D721Med (cell line): Measurements from ENCODE around the gene XAGE5.
"Not testable (repeated sequence)": the region's sequence is repeated elsewhere in the genome, so short reads cannot be mapped to it uniquely, and the experiment has no call there.

Experiments used
- DNase-seq: peaks from one replicate; pipeline ENCODE4 v3.0.0; 2011; ENCODE audit warnings: low spot score; ENCODE audit not compliant: insufficient read length
- FAIRE-seq: peaks from 2 replicates; lab custom pipeline; 2011; peaks lifted over from hg19 to GRCh38; lab: Jason Lieb, UNC
- TF ChIP-seq, protein P1 (sequence below): IDR thresholded peaks from 2 replicates; pipeline ENCODE4 v1.5.1; 2012; ENCODE audit warnings: mild to moderate bottlenecking, control low read depth; ENCODE audit not compliant: insufficient read depth; ENCODE audit errors: missing control alignments

The XAGE5 gene

DNA sequence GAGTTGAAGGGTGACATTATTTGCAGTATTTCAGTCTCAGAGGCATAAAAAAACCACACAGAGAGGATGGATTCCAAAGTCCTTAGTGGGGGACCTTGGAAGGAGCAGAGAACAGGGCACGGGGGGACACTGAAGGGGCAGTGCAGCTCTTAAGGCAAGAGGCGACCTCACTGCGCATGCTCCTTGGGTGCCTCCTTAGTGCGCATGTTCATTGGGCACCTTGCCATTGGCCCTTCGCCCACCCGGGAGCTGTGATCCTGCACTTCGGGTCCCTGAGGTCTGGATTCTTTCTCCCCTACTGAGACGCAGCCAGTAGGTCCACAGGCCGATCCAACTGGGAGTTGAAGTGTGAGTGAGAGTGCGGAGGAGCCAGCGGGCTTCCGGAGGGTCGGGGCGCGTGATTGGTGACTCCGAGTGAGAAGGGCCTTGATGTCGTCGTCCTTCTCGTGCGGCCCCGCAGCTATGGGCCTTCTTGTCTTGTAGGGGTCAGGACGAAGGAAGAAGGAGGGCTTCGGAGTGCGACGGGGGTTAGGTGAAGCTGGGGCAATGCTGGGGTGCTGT is at the start of gene XAGE5:
TSS of gene XAGE5 (plus strand) at position 223 of the 561 bp plus-strand sequence. CDS start 1,280 bp downstream, outside the sequence.
- no peak for FAIRE-seq

DNA sequence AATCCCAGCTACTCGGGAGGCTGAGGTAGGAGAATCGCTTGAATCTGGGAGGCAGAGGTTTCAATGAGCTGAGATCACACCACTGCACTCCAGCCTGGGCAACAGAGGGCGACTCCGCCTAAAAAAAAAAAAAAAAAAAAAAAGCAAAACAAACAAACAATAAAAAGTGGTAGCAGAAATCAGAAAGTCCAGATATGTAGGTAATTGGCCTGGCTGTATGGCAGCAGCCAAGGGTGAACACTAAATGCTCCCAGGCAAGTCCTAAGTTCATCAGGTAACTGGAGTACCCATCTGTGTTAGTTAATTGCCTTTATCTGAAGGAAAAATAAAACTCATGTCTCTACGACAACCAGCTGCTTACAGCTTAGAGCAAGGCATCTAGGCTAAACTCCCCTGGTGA is 45.1 kb upstream of the XAGE5 start:
- FAIRE-seq, DNase-seq: not testable (repeated sequence)

More for the DNA sequence above, at the start of gene XAGE5:
- DNase-seq: no peak
- TF ChIP-seq, protein P1, sequence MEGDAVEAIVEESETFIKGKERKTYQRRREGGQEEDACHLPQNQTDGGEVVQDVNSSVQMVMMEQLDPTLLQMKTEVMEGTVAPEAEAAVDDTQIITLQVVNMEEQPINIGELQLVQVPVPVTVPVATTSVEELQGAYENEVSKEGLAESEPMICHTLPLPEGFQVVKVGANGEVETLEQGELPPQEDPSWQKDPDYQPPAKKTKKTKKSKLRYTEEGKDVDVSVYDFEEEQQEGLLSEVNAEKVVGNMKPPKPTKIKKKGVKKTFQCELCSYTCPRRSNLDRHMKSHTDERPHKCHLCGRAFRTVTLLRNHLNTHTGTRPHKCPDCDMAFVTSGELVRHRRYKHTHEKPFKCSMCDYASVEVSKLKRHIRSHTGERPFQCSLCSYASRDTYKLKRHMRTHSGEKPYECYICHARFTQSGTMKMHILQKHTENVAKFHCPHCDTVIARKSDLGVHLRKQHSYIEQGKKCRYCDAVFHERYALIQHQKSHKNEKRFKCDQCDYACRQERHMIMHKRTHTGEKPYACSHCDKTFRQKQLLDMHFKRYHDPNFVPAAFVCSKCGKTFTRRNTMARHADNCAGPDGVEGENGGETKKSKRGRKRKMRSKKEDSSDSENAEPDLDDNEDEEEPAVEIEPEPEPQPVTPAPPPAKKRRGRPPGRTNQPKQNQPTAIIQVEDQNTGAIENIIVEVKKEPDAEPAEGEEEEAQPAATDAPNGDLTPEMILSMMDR: no peak

DNA sequence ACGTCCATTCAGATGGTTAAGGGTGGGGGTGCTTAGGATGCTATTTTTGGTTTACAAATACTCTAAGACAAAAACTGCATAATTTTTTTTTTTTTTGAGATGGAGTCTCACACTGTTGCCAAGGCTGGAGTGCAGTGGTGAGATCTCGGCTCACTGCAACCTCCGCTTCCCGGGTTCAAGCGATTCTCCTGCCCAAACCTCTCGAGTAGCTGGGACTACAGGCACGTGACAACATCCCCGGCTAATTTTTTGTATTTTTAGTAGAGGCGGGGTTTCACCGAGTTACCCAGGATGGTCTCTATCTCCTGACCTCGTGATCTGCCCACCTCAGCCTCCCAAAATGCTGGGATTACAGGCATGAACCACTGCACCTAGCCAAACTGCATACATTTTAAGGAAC is 37.6 kb upstream of the XAGE5 start:
- not testable (repeated sequence) for FAIRE-seq, DNase-seq

DNA sequence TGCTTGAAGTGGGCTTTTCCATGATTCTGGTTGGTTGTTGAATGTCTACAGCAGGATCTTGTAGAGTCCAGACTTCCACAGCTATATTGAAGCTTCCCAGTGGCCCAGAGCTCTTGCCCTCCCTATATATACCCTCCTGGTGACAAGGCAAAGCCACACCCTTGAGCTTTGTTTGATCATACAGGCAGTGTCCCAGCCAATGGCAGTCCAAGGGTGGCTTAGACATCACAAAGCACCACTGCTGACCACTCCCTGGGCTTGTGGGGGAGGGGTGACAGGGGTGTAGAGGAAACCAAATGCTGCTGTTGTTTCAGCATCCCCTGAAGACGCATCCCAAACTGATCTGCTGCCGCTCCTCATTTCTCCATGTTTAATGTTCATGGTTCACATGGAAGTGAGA is 13.8 kb upstream of the XAGE5 start, which contains the start of gene SPANXN5:
TSS of gene SPANXN5 (minus strand) at position 101 of the 400 bp plus-strand sequence. CDS start at position 22, 79 bp downstream.
- FAIRE-seq, DNase-seq: not testable (repeated sequence)

DNA sequence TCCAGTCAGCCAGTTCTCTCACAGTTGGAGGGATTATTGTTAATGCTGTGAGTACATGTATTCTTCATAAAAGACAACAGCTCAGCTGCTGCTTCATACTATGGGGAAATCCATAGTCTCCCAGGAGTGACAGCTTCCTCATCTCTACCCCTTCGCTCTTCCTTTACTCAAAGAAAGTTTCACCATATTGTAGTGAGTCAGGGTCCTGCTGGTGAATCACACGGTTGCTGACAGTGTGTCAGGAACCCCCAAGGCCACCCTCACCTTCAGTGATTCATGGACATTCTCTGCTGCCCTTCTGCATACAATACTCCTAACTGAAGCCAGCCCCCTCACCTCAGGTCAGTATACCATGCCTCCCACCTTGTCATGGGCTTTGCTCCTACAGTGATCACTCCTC is 6.2 kb upstream of the XAGE5 start:
- not testable (repeated sequence) for DNase-seq, FAIRE-seq

- no peak for DNase-seq
- TF ChIP-seq, protein P1: no peak
- no peak for FAIRE-seq
Observed at GRCh38 chrX:52819788-52820187, 8.7 kb downstream of the XAGE5 start.

GRCh38 chrX:52821079-52821760 is 10.1 kb downstream of the XAGE5 start:
- TF ChIP-seq, protein P1: no peak
- no peak for FAIRE-seq
- DNase-seq: no peak

DNA sequence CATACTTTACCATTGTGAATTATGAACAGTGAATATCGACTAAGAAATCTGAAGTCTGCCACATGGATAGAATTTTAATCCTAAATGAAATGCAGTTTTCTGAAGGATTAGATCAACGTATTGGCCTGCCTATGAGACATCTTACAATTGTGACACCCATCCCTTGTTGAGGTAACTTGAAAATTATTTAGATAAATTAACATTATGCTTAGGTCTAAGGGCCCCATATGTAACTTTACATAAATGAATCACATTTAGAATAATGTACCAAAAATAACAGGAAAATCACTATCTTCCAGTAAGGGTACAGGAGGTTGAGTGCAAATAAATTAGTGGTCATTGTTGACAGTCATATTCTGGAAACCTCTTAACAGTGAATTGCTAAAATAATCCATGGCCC is 13.5 kb downstream of the XAGE5 start:
- no peak for DNase-seq
- FAIRE-seq: no peak
- TF ChIP-seq, protein P1: no peak

GRCh38 chrX:52830551-52830950 is 19.5 kb downstream of the XAGE5 start:
- DNase-seq (no peak), FAIRE-seq (no peak)
- TF ChIP-seq, protein P1: no peak
